DND-41 (cell line): ENCODE data around the gene LUZP1.

Source experiments
- ATAC-seq: fragments of 200-7000 bp; cut with Tn5 transposase; 3 replicates; pipeline ENCODE4 v1.9.1; 2021; ENCODE audit warnings: low read depth; ENCODE audit not compliant: insufficient read depth
- DNase-seq: peaks from one replicate; pipeline ENCODE4 v3.0.0-alpha.2; 2020
- H2AFZ ChIP-seq: 2 replicates; pipeline ENCODE4 v1.6.0; 2012; ENCODE audit warnings: low read depth, low read length
- H3K27ac ChIP-seq: 2 replicates; pipeline ENCODE4 v1.5.1; 2012; ENCODE audit warnings: low read length, inconsistent platforms
- H3K27me3 ChIP-seq: fragments of 200-600 bp; sonication (generic); 2 replicates; pipeline ENCODE4 v1.6.0; 2012; ENCODE audit warnings: low read length, mild to moderate bottlenecking, inconsistent platforms; ENCODE audit not compliant: insufficient read depth, poor library complexity
- H3K36me3 ChIP-seq: 2 replicates; pipeline ENCODE4 v1.5.1; 2012; ENCODE audit warnings: low read length, inconsistent platforms; ENCODE audit not compliant: insufficient read depth
- H3K4me1 ChIP-seq: 2 replicates; pipeline ENCODE4 v1.5.1; 2012; ENCODE audit warnings: mild to moderate bottlenecking, low read length; ENCODE audit not compliant: insufficient read depth
- H3K4me2 ChIP-seq: 2 replicates; pipeline ENCODE4 v1.6.0; 2012; ENCODE audit warnings: mild to moderate bottlenecking, moderate library complexity, low read length, inconsistent platforms; ENCODE audit not compliant: insufficient read depth
- H3K4me3 ChIP-seq, 2 experiments: fragments of 200-600 bp in 1 of 2; shearing (Covaris generic) in 1 of 2; 2 replicates each; pipeline ENCODE4 v1.5.1; 2012 to 2016; ENCODE audit warnings: inconsistent platforms in 2 of 2, low read length in 2 of 2, mild to moderate bottlenecking in 2 of 2, low read depth in 1 of 2, moderate library complexity in 1 of 2
- H3K79me2 ChIP-seq: 2 replicates; pipeline ENCODE4 v1.6.0; 2012; ENCODE audit warnings: low read length, inconsistent platforms; ENCODE audit not compliant: insufficient read depth
- H3K9ac ChIP-seq: 2 replicates; pipeline ENCODE4 v1.6.0; 2012; ENCODE audit warnings: low read depth, mild to moderate bottlenecking, inconsistent platforms, low read length, moderate library complexity
- H3K9me3 ChIP-seq: 2 replicates; pipeline ENCODE4 v1.5.1; 2012; ENCODE audit warnings: low read length, moderate library complexity, mild to moderate bottlenecking, inconsistent platforms; ENCODE audit not compliant: insufficient read depth, severe bottlenecking
- H4K20me1 ChIP-seq: 2 replicates; pipeline ENCODE4 v1.6.0; 2012; ENCODE audit warnings: low read length; ENCODE audit not compliant: insufficient read depth
- CTCF ChIP-seq: IDR thresholded peaks from 2 replicates; pipeline ENCODE4 v1.5.1; 2012; ENCODE audit warnings: borderline replicate concordance, low read length, moderate library complexity, mild to moderate bottlenecking; ENCODE audit not compliant: poor library complexity, severe bottlenecking; ENCODE audit errors: extremely low read depth
- EZH2 ChIP-seq: IDR thresholded peaks from 3 replicates; pipeline ENCODE4 v1.6.1; 2012; ENCODE audit warnings: borderline replicate concordance, low read depth, mild to moderate bottlenecking, moderate library complexity, low read length, inconsistent platforms; ENCODE audit not compliant: severe bottlenecking

Gene LUZP1

DNA sequence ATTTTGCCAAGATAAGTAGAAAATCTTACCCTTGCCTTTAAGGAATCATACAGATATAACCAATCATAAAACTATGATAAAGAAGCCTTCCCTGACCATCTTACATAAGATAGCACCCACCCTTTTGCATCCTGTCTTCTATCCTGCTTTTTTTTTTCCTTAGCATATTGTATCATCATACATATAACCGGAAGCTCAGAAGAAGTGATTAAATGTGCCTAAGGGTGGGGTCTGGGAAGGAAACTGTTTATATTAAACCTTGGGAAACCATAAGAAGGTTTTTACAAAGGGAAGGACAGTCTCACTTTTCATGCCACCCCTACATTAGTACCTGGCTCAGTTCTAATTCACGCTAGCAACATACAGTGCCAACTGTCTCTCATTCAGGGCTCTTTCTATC, 66.8 kb downstream of the LUZP1 start:
- Histone ChIP-seq H3K27me3 (no peaks in the 10 kb centered on the region), H3K4me2 (no peak overlapping the region), H3K27ac (no peak overlapping the region), H2AFZ (no peak overlapping the region), H3K4me3 (no peak overlapping the region), H3K9me3 (no peaks in the 10 kb centered on the region), H3K79me2 (0 out of 2 replicates have a peak, but pooled peaks cover 13% of the 10 kb centered on the region), H3K4me1 (peaks cover 3% of the 10 kb centered on the region; the same call in 1 of the 2 replicates), H3K36me3 (peaks cover 5% of the 10 kb centered on the region; the same call in 1 of the 2 replicates), H3K9ac (no peak overlapping the region), H4K20me1 (peaks cover 26% of the 10 kb centered on the region)
- TF ChIP-seq EZH2 (no peak), CTCF (no peak)
- ATAC-seq (no peak), DNase-seq (no peak)

- H3K9ac ChIP-seq, result no peak overlapping the region
- no peak overlapping the region for H3K4me3 ChIP-seq
- H4K20me1 ChIP-seq, result peaks cover 26% of the 10 kb centered on the region
- no peak for TF ChIP-seq EZH2
- TF ChIP-seq CTCF, result no peak
- H2AFZ ChIP-seq, result no peak overlapping the region
- H3K9me3 ChIP-seq, result no peaks in the 10 kb centered on the region
- DNase-seq (no peak), ATAC-seq (no peak)
- no peaks in the 10 kb centered on the region for H3K36me3 ChIP-seq
- H3K27ac ChIP-seq, result no peak overlapping the region
- H3K27me3 ChIP-seq, result no peaks in the 10 kb centered on the region
- H3K4me2 ChIP-seq, result no peak overlapping the region
- H3K4me1 ChIP-seq, result peaks cover 3% of the 10 kb centered on the region; the same call in 1 of the 2 replicates
- H3K79me2 ChIP-seq, result 0 out of 2 replicates have a peak, but pooled peaks cover 14% of the 10 kb centered on the region
Observed at GRCh38 chr1:23101101-23101827, 67.4 kb downstream of the LUZP1 start.

DNA sequence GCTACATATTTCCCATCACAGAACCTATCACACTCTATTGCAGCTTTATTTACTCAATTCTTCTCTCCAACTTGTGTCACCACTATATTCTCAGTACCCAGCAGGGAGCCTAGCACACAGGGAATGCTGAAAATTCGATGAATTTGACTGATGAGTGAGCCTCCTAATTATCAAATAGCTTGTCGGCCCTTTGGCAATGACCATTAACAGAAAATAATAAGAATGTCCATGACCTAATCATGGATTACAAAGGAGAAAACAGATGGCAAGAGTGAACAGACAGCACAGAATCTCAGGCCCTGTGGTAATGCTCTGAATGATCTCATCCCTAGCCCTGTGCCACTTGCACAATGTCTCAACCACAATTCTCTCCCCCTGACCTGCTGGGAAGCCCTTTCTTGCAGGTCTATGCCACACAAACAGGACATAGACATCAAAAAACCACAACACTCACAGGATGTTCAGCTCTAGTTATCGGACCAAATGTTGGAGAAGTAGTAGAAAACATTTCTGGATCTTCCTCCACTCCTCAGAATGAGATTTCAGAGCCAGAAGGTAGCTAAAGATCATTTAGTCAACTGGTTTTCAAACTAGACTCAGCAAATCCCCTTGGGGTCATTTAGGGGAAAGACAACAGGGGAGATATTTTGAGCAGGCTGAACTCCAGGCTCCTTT, 68.4 kb downstream of the LUZP1 start:
- ATAC-seq (peak; percentile 81), DNase-seq (peak; percentile 41)
- TF ChIP-seq EZH2, result no peak
- TF ChIP-seq CTCF, result no peak
- no peaks in the 10 kb centered on the region for H3K36me3 ChIP-seq
- no peaks in the 10 kb centered on the region for H3K27me3 ChIP-seq
- H3K9me3 ChIP-seq, result no peaks in the 10 kb centered on the region
- H3K9ac ChIP-seq, result no peak overlapping the region
- no peak overlapping the region for H3K27ac ChIP-seq
- no peak overlapping the region for H3K4me3 ChIP-seq
- H3K79me2 ChIP-seq, result 0 out of 2 replicates have a peak, but pooled peaks cover 14% of the 10 kb centered on the region
- no peak overlapping the region for H3K4me2 ChIP-seq
- peaks cover 26% of the 10 kb centered on the region for H4K20me1 ChIP-seq
- peaks cover 3% of the 10 kb centered on the region; the same call in 1 of the 2 replicates for H3K4me1 ChIP-seq
- no peak overlapping the region for H2AFZ ChIP-seq
